Measurements from ENCODE around the gene SMPDL3B.

SMPDL3B gene

GRCh38 chr1:27937524-27937836 lies 2.7 kb downstream of the SMPDL3B start:
- no peak overlapping the region for H3K9ac ChIP-seq

GRCh38 chr1:27938488-27938887 lies 3.7 kb downstream of the SMPDL3B start:
- Histone ChIP-seq H3K4me3 (no peak overlapping the region), H4K20me1 (no peaks in the 10 kb centered on the region), H3K4me1 (peaks cover 12% of the 10 kb centered on the region), H3K36me3 (no peaks in the 10 kb centered on the region), H3K4me2 (no peak overlapping the region), H3K27ac (no peak overlapping the region), H3K9me3 (no peaks in the 10 kb centered on the region), H3K27me3 (no peaks in the 10 kb centered on the region), H3K9ac (no peak overlapping the region)
- no peak for TF ChIP-seq Cebpa-rat (IDR thresholded peaks at IDR 0.05)

More at GRCh38 chr1:27937524-27937836, 2.7 kb downstream of the SMPDL3B start:
- peaks cover 8% of the 10 kb centered on the region for H3K4me1 ChIP-seq
- H3K4me2 ChIP-seq = no peak overlapping the region
- no peak for TF ChIP-seq Cebpa-rat (IDR thresholded peaks at IDR 0.05)
- H3K4me3 ChIP-seq = no peak overlapping the region
- H3K36me3 ChIP-seq = no peaks in the 10 kb centered on the region
- H3K27ac ChIP-seq = no peak overlapping the region
- H3K27me3 ChIP-seq = no peaks in the 10 kb centered on the region
- no peaks in the 10 kb centered on the region for H4K20me1 ChIP-seq
- H3K9me3 ChIP-seq = no peaks in the 10 kb centered on the region

- H3K27me3 ChIP-seq = no peaks in the 10 kb centered on the region
- no peak overlapping the region for H3K9ac ChIP-seq
- H3K9me3 ChIP-seq = no peaks in the 10 kb centered on the region
- no peak overlapping the region for H3K27ac ChIP-seq
- H3K4me2 ChIP-seq = no peak overlapping the region
- no peak overlapping the region for H3K4me3 ChIP-seq
- TF ChIP-seq Cebpa-rat (IDR thresholded peaks at IDR 0.05) = no peak
- no peaks in the 10 kb centered on the region for H3K36me3 ChIP-seq
- H3K4me1 ChIP-seq = peaks cover 6% of the 10 kb centered on the region; the same call in 1 of the 2 replicates
- no peaks in the 10 kb centered on the region for H4K20me1 ChIP-seq
These were observed 5.5 kb downstream of the SMPDL3B start for GRCh38 chr1:27940297-27940696.

- no peaks in the 10 kb centered on the region for H3K36me3 ChIP-seq
- H3K9ac ChIP-seq = no peak overlapping the region
- H3K4me1 ChIP-seq = 0 out of 2 replicates have a peak, but pooled peaks cover 6% of the 10 kb centered on the region
- H3K4me2 ChIP-seq = no peak overlapping the region
- H3K4me3 ChIP-seq = no peak overlapping the region
- no peak overlapping the region for H3K27ac ChIP-seq
- H3K27me3 ChIP-seq = no peaks in the 10 kb centered on the region
- no peak for TF ChIP-seq Cebpa-rat (IDR thresholded peaks at IDR 0.05)
- no peaks in the 10 kb centered on the region for H3K9me3 ChIP-seq
- no peaks in the 10 kb centered on the region for H4K20me1 ChIP-seq
These were observed 6.2 kb downstream of the SMPDL3B start for GRCh38 chr1:27940870-27941560.

- no peak overlapping the region for H3K9ac ChIP-seq
- H3K4me1 ChIP-seq = 0 out of 2 replicates have a peak, but pooled peaks cover 6% of the 10 kb centered on the region
- H4K20me1 ChIP-seq = no peaks in the 10 kb centered on the region
- no peaks in the 10 kb centered on the region for H3K9me3 ChIP-seq
- no peaks in the 10 kb centered on the region for H3K27me3 ChIP-seq
- no peak overlapping the region for H3K27ac ChIP-seq
- H3K36me3 ChIP-seq = no peaks in the 10 kb centered on the region
- H3K4me3 ChIP-seq = no peak overlapping the region
- H3K4me2 ChIP-seq = no peak overlapping the region
- TF ChIP-seq Cebpa-rat (IDR thresholded peaks at IDR 0.05) = no peak
These were observed 7.1 kb downstream of the SMPDL3B start for GRCh38 chr1:27941671-27942540.

- TF ChIP-seq Cebpa-rat (IDR thresholded peaks at IDR 0.05) = no peak
- Histone ChIP-seq H3K36me3 (no peaks in the 10 kb centered on the region), H4K20me1 (no peaks in the 10 kb centered on the region)
These were observed 10.2 kb downstream of the SMPDL3B start for GRCh38 chr1:27945020-27945419.

GRCh38 chr1:27949027-27949426 lies 14.2 kb downstream of the SMPDL3B start:
- Histone ChIP-seq H3K27ac (no peak overlapping the region), H4K20me1 (no peaks in the 10 kb centered on the region), H3K4me3 (no peak overlapping the region), H3K9ac (no peak overlapping the region), H3K4me2 (no peak overlapping the region), H3K27me3 (no peaks in the 10 kb centered on the region), H3K36me3 (no peaks in the 10 kb centered on the region), H3K4me1 (no peaks in the 10 kb centered on the region), H3K9me3 (no peaks in the 10 kb centered on the region)
- no peak for TF ChIP-seq Cebpa-rat (IDR thresholded peaks at IDR 0.05)

More at GRCh38 chr1:27945020-27945419, 10.2 kb downstream of the SMPDL3B start:
- Histone ChIP-seq H3K4me2 (no peak overlapping the region), H3K4me3 (no peak overlapping the region), H3K4me1 (0 out of 2 replicates have a peak, but pooled peaks cover 6% of the 10 kb centered on the region), H3K27ac (no peak overlapping the region), H3K27me3 (no peaks in the 10 kb centered on the region), H3K9me3 (no peaks in the 10 kb centered on the region), H3K9ac (no peak overlapping the region)

- Histone ChIP-seq H3K27me3 (no peaks in the 10 kb centered on the region), H3K36me3 (no peaks in the 10 kb centered on the region), H4K20me1 (no peaks in the 10 kb centered on the region), H3K4me2 (no peak overlapping the region), H3K4me1 (no peaks in the 10 kb centered on the region), H3K9me3 (no peaks in the 10 kb centered on the region), H3K27ac (no peak overlapping the region), H3K9ac (no peak overlapping the region), H3K4me3 (no peak overlapping the region)
- no peak for TF ChIP-seq Cebpa-rat (IDR thresholded peaks at IDR 0.05)
These were observed 16.6 kb downstream of the SMPDL3B start for GRCh38 chr1:27951396-27951795.

DNA sequence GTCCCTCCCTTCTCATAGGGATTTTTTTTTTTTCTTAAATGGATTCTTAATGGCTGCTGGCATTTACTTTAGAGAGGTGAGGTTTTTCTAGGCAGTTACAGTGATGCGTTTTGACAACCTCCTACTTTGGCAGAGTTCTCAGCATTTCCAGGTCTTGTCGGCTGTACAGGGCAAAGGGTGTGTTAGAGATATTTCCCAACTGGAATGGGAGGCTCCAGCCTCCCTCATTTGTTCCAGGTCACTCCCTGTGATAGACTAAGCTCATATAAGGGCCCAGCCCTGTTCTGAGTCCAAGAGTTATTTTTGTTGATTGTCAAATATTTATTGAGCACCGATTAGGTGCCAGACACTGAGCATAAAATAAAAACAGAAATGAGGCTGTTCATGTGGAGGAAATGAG lies 17.3 kb downstream of the SMPDL3B start:
- H3K27ac ChIP-seq = no peak overlapping the region
- no peak for TF ChIP-seq Cebpa-rat (IDR thresholded peaks at IDR 0.05)
- no peaks in the 10 kb centered on the region for H4K20me1 ChIP-seq
- no peaks in the 10 kb centered on the region for H3K4me1 ChIP-seq
- no peak overlapping the region for H3K4me2 ChIP-seq
- no peaks in the 10 kb centered on the region for H3K27me3 ChIP-seq
- H3K9me3 ChIP-seq = no peaks in the 10 kb centered on the region
- no peak overlapping the region for H3K9ac ChIP-seq
- no peaks in the 10 kb centered on the region for H3K36me3 ChIP-seq
- no peak overlapping the region for H3K4me3 ChIP-seq

DNA sequence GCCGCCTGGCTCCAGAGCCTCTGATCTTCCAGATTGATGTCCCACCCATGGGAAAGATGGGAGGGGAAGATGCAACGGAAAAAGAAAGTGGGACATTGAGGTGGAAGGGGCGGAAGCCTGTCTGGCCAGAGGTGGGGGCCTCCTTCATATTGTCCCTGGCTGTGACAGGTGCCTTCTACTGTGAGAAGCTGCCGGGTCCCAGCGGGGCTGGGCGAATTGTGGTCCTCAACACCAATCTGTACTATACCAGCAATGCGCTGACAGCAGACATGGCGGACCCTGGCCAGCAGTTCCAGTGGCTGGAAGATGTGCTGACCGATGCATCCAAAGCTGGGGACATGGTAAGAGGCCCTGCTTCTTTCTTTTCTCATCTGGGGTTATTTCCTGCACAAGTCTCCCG lies 19.4 kb downstream of the SMPDL3B start:
- H3K4me2 ChIP-seq = no peak overlapping the region
- H3K27me3 ChIP-seq = no peaks in the 10 kb centered on the region
- TF ChIP-seq Cebpa-rat (IDR thresholded peaks at IDR 0.05) = no peak
- no peak overlapping the region for H3K9ac ChIP-seq
- no peak overlapping the region for H3K27ac ChIP-seq
- peaks cover 9% of the 10 kb centered on the region for H3K4me1 ChIP-seq
- H3K36me3 ChIP-seq = no peaks in the 10 kb centered on the region
- H3K9me3 ChIP-seq = no peaks in the 10 kb centered on the region
- H4K20me1 ChIP-seq = no peaks in the 10 kb centered on the region
- H3K4me3 ChIP-seq = no peak overlapping the region
